Neural progenitor cell (in vitro differentiated cells): Measurements from ENCODE around the gene OR7G2.

Experiments used
- CTCF ChIP-seq: fragments of 200-600 bp; sonication (generic); IDR thresholded peaks from 2 replicates; pipeline ENCODE4 v1.5.1; 2017; ENCODE audit warnings: antibody characterized with exemption, mild to moderate bottlenecking
- EZH2 ChIP-seq: fragments of 200-600 bp; sonication (generic); IDR thresholded peaks from 2 replicates; pipeline ENCODE4 v1.6.1; 2017; ENCODE audit warnings: antibody characterized with exemption, mild to moderate bottlenecking, moderate library complexity
- EZH2phosphoT487 ChIP-seq: fragments of 200-600 bp; sonication (generic); IDR thresholded peaks from 2 replicates; pipeline ENCODE4 v1.6.1; 2017; ENCODE audit warnings: antibody characterized with exemption

- TF ChIP-seq EZH2, result no peak
- TF ChIP-seq CTCF, result no peak
- no peak for TF ChIP-seq EZH2phosphoT487
These were observed 25.1 kb upstream of the OR7G2 start for GRCh38 chr19:9132422-9132821.
